HEK293 (cell line): ENCODE measurements around the gene AP3B2.

Experiments
- CTCF ChIA-PET: fragments of 350-600 bp; formaldehyde crosslinking; extraction: SDS; loops from one replicate; lab custom pipeline; 2021; ENCODE audit warnings: antibody characterized with exemption; lab: Yijun Ruan, JAX
- POLR2A ChIA-PET: fragments of 300-600 bp; formaldehyde crosslinking; extraction: SDS; loops from one replicate; lab custom pipeline; 2020; ENCODE audit warnings: antibody characterized with exemption, inconsistent platforms; lab: Yijun Ruan, JAX
- H3K27ac ChIP-seq: fragments of 200-500 bp; sonication (Bioruptor generic); 2 replicates; pipeline ENCODE4 v1.5.1; 2014; ENCODE audit warnings: low read depth, low read length, control low read depth, inconsistent platforms; ENCODE audit errors: extremely low read depth
- H3K36me3 ChIP-seq, 2 experiments: fragments of 200-500 bp in 1 of 2; sonication (Bioruptor generic) in 1 of 2; 1 replicate in 1 of 2; 2 replicates in 1 of 2; pipeline ENCODE4 v1.5.1; 2014 to 2017; ENCODE audit warnings: inconsistent platforms in 2 of 2, low read length in 2 of 2; ENCODE audit not compliant: control insufficient read depth in 2 of 2, insufficient read depth in 1 of 2
- H3K4me1 ChIP-seq: fragments of 200-500 bp; sonication (Bioruptor generic); 2 replicates; pipeline ENCODE4 v1.5.1; 2014; ENCODE audit warnings: mild to moderate bottlenecking, low read length, inconsistent platforms; ENCODE audit not compliant: control insufficient read depth, insufficient read depth
- H3K4me3 ChIP-seq: 2 replicates; pipeline ENCODE4 v1.5.1; 2011; ENCODE audit warnings: low read depth, mild to moderate bottlenecking, control low read depth, low read length, moderate library complexity
- H3K9me3 ChIP-seq: fragments of 200-500 bp; sonication (Bioruptor generic); 2 replicates; pipeline ENCODE4 v1.5.1; 2014; ENCODE audit warnings: low read depth, low read length, inconsistent platforms; ENCODE audit not compliant: control insufficient read depth, insufficient read depth
- KLF16 ChIP-seq: fragments of 450-650 bp; formaldehyde crosslinking; IDR thresholded peaks from 2 replicates; pipeline ENCODE4 v1.5.1; 2017; ENCODE audit warnings: missing biosample characterization, missing genetic modification characterization
- SCRT1 ChIP-seq: fragments of 450-650 bp; formaldehyde crosslinking; IDR thresholded peaks from 2 replicates; pipeline ENCODE4 v1.5.1; 2016; ENCODE audit warnings: missing biosample characterization, missing genetic modification characterization, borderline replicate concordance
- SP7 ChIP-seq: fragments of 450-650 bp; formaldehyde crosslinking; IDR thresholded peaks from 2 replicates; pipeline ENCODE4 v1.5.1; 2016; ENCODE audit warnings: missing biosample characterization, missing genetic modification characterization
- ZBTB10 ChIP-seq: fragments of 450-650 bp; formaldehyde crosslinking; IDR thresholded peaks from 2 replicates; pipeline ENCODE4 v1.5.1; 2016; ENCODE audit warnings: missing biosample characterization, missing genetic modification characterization
- ZBTB17 ChIP-seq: fragments of 450-650 bp; formaldehyde crosslinking; IDR thresholded peaks from 2 replicates; pipeline ENCODE4 v1.5.1; 2016; ENCODE audit warnings: missing biosample characterization, missing genetic modification characterization
- ZBTB48 ChIP-seq: fragments of 450-650 bp; formaldehyde crosslinking; IDR thresholded peaks from 2 replicates; pipeline ENCODE4 v1.5.1; 2016; ENCODE audit warnings: missing biosample characterization, missing genetic modification characterization
- ZNF10 ChIP-seq: fragments of 450-650 bp; formaldehyde crosslinking; IDR thresholded peaks from 2 replicates; pipeline ENCODE4 v1.5.1; 2017; ENCODE audit warnings: missing biosample characterization, missing genetic modification characterization
- ZNF404 ChIP-seq: fragments of 450-650 bp; formaldehyde crosslinking; IDR thresholded peaks from 2 replicates; pipeline ENCODE4 v1.5.1; 2017; ENCODE audit warnings: missing biosample characterization, missing genetic modification characterization
- ZNF449 ChIP-seq: fragments of 450-650 bp; formaldehyde crosslinking; IDR thresholded peaks from 2 replicates; pipeline ENCODE4 v1.5.1; 2017; ENCODE audit warnings: missing biosample characterization, mild to moderate bottlenecking, missing genetic modification characterization, moderate library complexity
- ZNF48 ChIP-seq: fragments of 450-650 bp; formaldehyde crosslinking; IDR thresholded peaks from 2 replicates; pipeline ENCODE4 v1.5.1; 2016; ENCODE audit warnings: missing biosample characterization, missing genetic modification characterization
- ZNF518A ChIP-seq: fragments of 450-650 bp; formaldehyde crosslinking; conservative IDR thresholded peaks from 2 replicates; pipeline ENCODE4 v1.5.1; 2016; ENCODE audit warnings: low read depth, missing biosample characterization, missing genetic modification characterization
- ZNF707 ChIP-seq: fragments of 450-650 bp; formaldehyde crosslinking; IDR thresholded peaks from 2 replicates; pipeline ENCODE4 v1.5.1; 2016; ENCODE audit warnings: missing biosample characterization, missing genetic modification characterization
- ZNF747 ChIP-seq: fragments of 450-650 bp; formaldehyde crosslinking; IDR thresholded peaks from 2 replicates; pipeline ENCODE4 v1.5.1; 2016; ENCODE audit warnings: missing biosample characterization, missing genetic modification characterization
- ZSCAN16 ChIP-seq: fragments of 450-650 bp; formaldehyde crosslinking; IDR thresholded peaks from 2 replicates; pipeline ENCODE4 v1.5.1; 2016; ENCODE audit warnings: missing biosample characterization, missing genetic modification characterization
- ZSCAN30 ChIP-seq: fragments of 450-650 bp; IDR thresholded peaks from 2 replicates; pipeline ENCODE4 v1.5.1; 2018; ENCODE audit warnings: missing biosample characterization, mild to moderate bottlenecking, missing genetic modification characterization, moderate library complexity
- TF ChIP-seq, protein P1 (sequence below): fragments of 450-650 bp; formaldehyde crosslinking; IDR thresholded peaks from 2 replicates; pipeline ENCODE4 v1.5.1; 2016; ENCODE audit warnings: missing biosample characterization, missing genetic modification characterization
- TF ChIP-seq, protein P2 (sequence below): fragments of 450-650 bp; formaldehyde crosslinking; conservative IDR thresholded peaks from 2 replicates; pipeline ENCODE4 v1.5.1; 2016; ENCODE audit warnings: low read depth, missing biosample characterization, missing genetic modification characterization
- TF ChIP-seq, protein P3 (sequence below): fragments of 450-650 bp; formaldehyde crosslinking; IDR thresholded peaks from 2 replicates; pipeline ENCODE4 v1.5.1; 2016; ENCODE audit warnings: missing biosample characterization, missing genetic modification characterization

Gene AP3B2

DNA sequence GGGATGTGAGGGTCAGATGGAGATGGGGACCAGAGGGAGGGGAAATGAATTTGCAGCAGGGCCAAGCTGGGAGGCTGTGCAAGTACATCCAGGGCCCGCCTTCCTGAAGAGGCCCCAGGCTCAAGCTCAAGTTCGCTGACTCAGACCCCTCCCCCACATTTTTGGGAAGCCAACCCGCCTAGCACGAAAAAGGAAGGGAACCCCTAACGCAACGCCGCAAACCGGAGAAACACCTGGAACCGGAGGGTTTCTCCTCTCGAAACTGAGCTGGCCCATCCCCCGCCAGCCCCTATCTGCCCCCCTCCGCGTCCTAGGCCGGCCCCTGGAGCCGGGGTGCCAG lies 624 bp downstream of the AP3B2 start:
- POLR2A ChIA-PET = interaction anchor here (1.0 to 1.2 kb wide), 2 partner anchors 41 to 168 kb away, joined by 5 to 7 read pairs; partner anchors contain the start of gene RPS17
- H3K36me3 ChIP-seq = no peaks in the 10 kb centered on the region
- no peak overlapping the region; the same call in 1 of the 2 replicates for H3K27ac ChIP-seq
- H3K4me3 ChIP-seq = peak overlapping the region; percentile 72
- no peaks in the 10 kb centered on the region for H3K9me3 ChIP-seq
- CTCF ChIA-PET = interaction anchor here (0.6 kb wide), 2 partner anchors 46 to 58 kb away, joined by 3 to 5 read pairs; no protein-coding TSS in a partner anchor
- H3K4me1 ChIP-seq = peaks cover 3% of the 10 kb centered on the region
- TF ChIP-seq ZBTB48 (peak; percentile 40; the same call in 1 of the 2 replicates), KLF16 (tag by site-specific recombination) (peak; percentile 47; the same call in 1 of the 2 replicates), ZNF48 (tag by site-specific recombination) (no peak), ZNF518A (no peak), ZNF404 (tag by site-specific recombination) (0 out of 2 replicates have a peak, but pooled peaks have one; percentile 29), ZNF10 (no peak), ZSCAN30 (tag by site-specific recombination) (peak; percentile 64; the same call in 1 of the 2 replicates), ZSCAN16 (tag by site-specific recombination) (no peak), ZNF747 (no peak), SP7 (tag by site-specific recombination) (peak; percentile 53), SCRT1 (tag by site-specific recombination) (no peak), ZBTB10 (tag by site-specific recombination) (0 out of 2 replicates have a peak, but pooled peaks have one; percentile 26), ZNF707 (tag by site-specific recombination) (0 out of 2 replicates have a peak, but pooled peaks have one; percentile 11), ZNF449 (tag by site-specific recombination) (no peak), ZBTB17 (tag by site-specific recombination) (no peak)
- TF ChIP-seq, protein P1, sequence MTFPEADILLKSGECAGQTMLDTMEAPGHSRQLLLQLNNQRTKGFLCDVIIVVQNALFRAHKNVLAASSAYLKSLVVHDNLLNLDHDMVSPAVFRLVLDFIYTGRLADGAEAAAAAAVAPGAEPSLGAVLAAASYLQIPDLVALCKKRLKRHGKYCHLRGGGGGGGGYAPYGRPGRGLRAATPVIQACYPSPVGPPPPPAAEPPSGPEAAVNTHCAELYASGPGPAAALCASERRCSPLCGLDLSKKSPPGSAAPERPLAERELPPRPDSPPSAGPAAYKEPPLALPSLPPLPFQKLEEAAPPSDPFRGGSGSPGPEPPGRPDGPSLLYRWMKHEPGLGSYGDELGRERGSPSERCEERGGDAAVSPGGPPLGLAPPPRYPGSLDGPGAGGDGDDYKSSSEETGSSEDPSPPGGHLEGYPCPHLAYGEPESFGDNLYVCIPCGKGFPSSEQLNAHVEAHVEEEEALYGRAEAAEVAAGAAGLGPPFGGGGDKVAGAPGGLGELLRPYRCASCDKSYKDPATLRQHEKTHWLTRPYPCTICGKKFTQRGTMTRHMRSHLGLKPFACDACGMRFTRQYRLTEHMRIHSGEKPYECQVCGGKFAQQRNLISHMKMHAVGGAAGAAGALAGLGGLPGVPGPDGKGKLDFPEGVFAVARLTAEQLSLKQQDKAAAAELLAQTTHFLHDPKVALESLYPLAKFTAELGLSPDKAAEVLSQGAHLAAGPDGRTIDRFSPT (tag by site-specific recombination) = no peak
- TF ChIP-seq, protein P2, sequence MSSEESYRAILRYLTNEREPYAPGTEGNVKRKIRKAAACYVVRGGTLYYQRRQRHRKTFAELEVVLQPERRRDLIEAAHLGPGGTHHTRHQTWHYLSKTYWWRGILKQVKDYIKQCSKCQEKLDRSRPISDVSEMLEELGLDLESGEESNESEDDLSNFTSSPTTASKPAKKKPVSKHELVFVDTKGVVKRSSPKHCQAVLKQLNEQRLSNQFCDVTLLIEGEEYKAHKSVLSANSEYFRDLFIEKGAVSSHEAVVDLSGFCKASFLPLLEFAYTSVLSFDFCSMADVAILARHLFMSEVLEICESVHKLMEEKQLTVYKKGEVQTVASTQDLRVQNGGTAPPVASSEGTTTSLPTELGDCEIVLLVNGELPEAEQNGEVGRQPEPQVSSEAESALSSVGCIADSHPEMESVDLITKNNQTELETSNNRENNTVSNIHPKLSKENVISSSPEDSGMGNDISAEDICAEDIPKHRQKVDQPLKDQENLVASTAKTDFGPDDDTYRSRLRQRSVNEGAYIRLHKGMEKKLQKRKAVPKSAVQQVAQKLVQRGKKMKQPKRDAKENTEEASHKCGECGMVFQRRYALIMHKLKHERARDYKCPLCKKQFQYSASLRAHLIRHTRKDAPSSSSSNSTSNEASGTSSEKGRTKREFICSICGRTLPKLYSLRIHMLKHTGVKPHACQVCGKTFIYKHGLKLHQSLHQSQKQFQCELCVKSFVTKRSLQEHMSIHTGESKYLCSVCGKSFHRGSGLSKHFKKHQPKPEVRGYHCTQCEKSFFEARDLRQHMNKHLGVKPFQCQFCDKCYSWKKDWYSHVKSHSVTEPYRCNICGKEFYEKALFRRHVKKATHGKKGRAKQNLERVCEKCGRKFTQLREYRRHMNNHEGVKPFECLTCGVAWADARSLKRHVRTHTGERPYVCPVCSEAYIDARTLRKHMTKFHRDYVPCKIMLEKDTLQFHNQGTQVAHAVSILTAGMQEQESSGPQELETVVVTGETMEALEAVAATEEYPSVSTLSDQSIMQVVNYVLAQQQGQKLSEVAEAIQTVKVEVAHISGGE (tag by site-specific recombination) = peak; percentile 30; the same call in 1 of the 2 replicates
- TF ChIP-seq, protein P3, sequence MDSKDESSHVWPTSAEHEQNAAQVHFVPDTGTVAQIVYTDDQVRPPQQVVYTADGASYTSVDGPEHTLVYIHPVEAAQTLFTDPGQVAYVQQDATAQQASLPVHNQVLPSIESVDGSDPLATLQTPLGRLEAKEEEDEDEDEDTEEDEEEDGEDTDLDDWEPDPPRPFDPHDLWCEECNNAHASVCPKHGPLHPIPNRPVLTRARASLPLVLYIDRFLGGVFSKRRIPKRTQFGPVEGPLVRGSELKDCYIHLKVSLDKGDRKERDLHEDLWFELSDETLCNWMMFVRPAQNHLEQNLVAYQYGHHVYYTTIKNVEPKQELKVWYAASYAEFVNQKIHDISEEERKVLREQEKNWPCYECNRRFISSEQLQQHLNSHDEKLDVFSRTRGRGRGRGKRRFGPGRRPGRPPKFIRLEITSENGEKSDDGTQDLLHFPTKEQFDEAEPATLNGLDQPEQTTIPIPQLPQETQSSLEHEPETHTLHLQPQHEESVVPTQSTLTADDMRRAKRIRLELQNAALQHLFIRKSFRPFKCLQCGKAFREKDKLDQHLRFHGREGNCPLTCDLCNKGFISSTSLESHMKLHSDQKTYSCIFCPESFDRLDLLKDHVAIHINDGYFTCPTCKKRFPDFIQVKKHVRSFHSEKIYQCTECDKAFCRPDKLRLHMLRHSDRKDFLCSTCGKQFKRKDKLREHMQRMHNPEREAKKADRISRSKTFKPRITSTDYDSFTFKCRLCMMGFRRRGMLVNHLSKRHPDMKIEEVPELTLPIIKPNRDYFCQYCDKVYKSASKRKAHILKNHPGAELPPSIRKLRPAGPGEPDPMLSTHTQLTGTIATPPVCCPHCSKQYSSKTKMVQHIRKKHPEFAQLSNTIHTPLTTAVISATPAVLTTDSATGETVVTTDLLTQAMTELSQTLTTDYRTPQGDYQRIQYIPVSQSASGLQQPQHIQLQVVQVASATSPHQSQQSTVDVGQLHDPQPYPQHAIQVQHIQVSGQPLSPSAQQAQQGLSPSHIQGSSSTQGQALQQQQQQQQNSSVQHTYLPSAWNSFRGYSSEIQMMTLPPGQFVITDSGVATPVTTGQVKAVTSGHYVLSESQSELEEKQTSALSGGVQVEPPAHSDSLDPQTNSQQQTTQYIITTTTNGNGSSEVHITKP (tag by site-specific recombination) = no peak
